Mesenchymal stem cell (in vitro differentiated cells and primary cell): ENCODE measurements around the gene RBP3.

Experiments used
- DNase-seq: peaks from one replicate; pipeline ENCODE4 v3.0.0-alpha.2; 2013
- H2AFZ ChIP-seq: one replicate; pipeline ENCODE4 v1.6.1; 2013; ENCODE audit warnings: low read depth, mild to moderate bottlenecking, control low read depth, inconsistent platforms, low read length, moderate library complexity
- H2AK5ac ChIP-seq: 2 replicates; pipeline ENCODE4 v1.6.1; 2013; ENCODE audit warnings: low read length, moderate library complexity, mild to moderate bottlenecking, inconsistent platforms; ENCODE audit not compliant: severe bottlenecking
- H2BK120ac ChIP-seq: one replicate; pipeline ENCODE4 v1.6.1; 2013; ENCODE audit warnings: low read depth, mild to moderate bottlenecking, inconsistent platforms, low read length, moderate library complexity
- H2BK12ac ChIP-seq, 2 experiments: one replicate each; pipeline ENCODE4 v1.6.1; 2013; ENCODE audit warnings: inconsistent platforms in 2 of 2, low read length in 2 of 2, mild to moderate bottlenecking in 2 of 2, moderate library complexity in 2 of 2, control low read depth in 1 of 2
- H2BK15ac ChIP-seq: one replicate; pipeline ENCODE4 v1.6.1; 2013; ENCODE audit warnings: mild to moderate bottlenecking, low read depth, inconsistent platforms; ENCODE audit not compliant: poor library complexity, severe bottlenecking
- H2BK5ac ChIP-seq: 2 replicates; pipeline ENCODE4 v1.6.1; 2013; ENCODE audit warnings: low read depth, mild to moderate bottlenecking, low read length, control low read depth, inconsistent platforms; ENCODE audit not compliant: poor library complexity, severe bottlenecking
- H3K14ac ChIP-seq, 2 experiments: one replicate each; pipeline ENCODE4 v1.6.1; 2013; ENCODE audit warnings: inconsistent platforms in 2 of 2, low read length in 2 of 2, control low read depth in 1 of 2, mild to moderate bottlenecking in 1 of 2, moderate library complexity in 1 of 2
- H3K18ac ChIP-seq, 2 experiments: one replicate each; pipeline ENCODE4 v1.6.1; 2013; ENCODE audit warnings: inconsistent platforms in 2 of 2, low read length in 2 of 2, control low read depth in 1 of 2, low read depth in 1 of 2, mild to moderate bottlenecking in 1 of 2
- H3K23ac ChIP-seq, 2 experiments: one replicate each; pipeline ENCODE4 v1.6.1; 2013; ENCODE audit warnings: inconsistent platforms in 2 of 2, low read length in 2 of 2, mild to moderate bottlenecking in 2 of 2, moderate library complexity in 2 of 2, control low read depth in 1 of 2
- H3K27ac ChIP-seq: 2 replicates; pipeline ENCODE4 v1.5.1; 2013; ENCODE audit warnings: mild to moderate bottlenecking, moderate library complexity, low read length, control low read depth, inconsistent platforms; ENCODE audit not compliant: poor library complexity, severe bottlenecking
- H3K27me3 ChIP-seq, 2 experiments: 2 replicates each; pipeline versions ENCODE4 v1.6.1 to v1.7.0; 2013; ENCODE audit warnings: low read length in 2 of 2, mild to moderate bottlenecking in 2 of 2, moderate library complexity in 2 of 2, control low read depth in 1 of 2, inconsistent platforms in 1 of 2; ENCODE audit not compliant: control insufficient read depth in 1 of 2, insufficient read depth in 1 of 2
- H3K36me3 ChIP-seq, 2 experiments: 2 replicates each; pipeline versions ENCODE4 v1.6.1 to v1.7.0; 2013; ENCODE audit warnings: low read length in 2 of 2, control low read depth in 1 of 2, inconsistent platforms in 1 of 2, low read depth in 1 of 2, mild to moderate bottlenecking in 1 of 2; ENCODE audit not compliant: insufficient read depth in 2 of 2, control insufficient read depth in 1 of 2
- H3K4ac ChIP-seq, 2 experiments: one replicate each; pipeline ENCODE4 v1.6.1; 2013; ENCODE audit warnings: inconsistent platforms in 2 of 2, low read length in 2 of 2, mild to moderate bottlenecking in 2 of 2, moderate library complexity in 2 of 2, control low read depth in 1 of 2, low read depth in 1 of 2
- H3K4me1 ChIP-seq: 2 replicates; pipeline ENCODE4 v1.6.1; 2013; ENCODE audit warnings: low read depth, low read length, control low read depth; ENCODE audit not compliant: control insufficient read depth, insufficient read depth
- H3K4me2 ChIP-seq: 2 replicates; pipeline ENCODE4 v1.6.1; 2013; ENCODE audit warnings: low read length, mild to moderate bottlenecking, inconsistent platforms; ENCODE audit not compliant: poor library complexity, severe bottlenecking
- H3K4me3 ChIP-seq, 2 experiments: 2 replicates each; pipeline versions ENCODE4 v1.5.1 to v1.7.0; 2013; ENCODE audit warnings: low read length in 2 of 2, mild to moderate bottlenecking in 2 of 2, control low read depth in 1 of 2, low read depth in 1 of 2; ENCODE audit not compliant: insufficient read depth in 1 of 2
- H3K79me1 ChIP-seq: replicated peaks from 2 replicates; pipeline ENCODE4 v1.6.1; 2013; ENCODE audit warnings: mild to moderate bottlenecking, control low read depth, low read length, inconsistent platforms; ENCODE audit not compliant: poor library complexity, severe bottlenecking
- H3K9ac ChIP-seq: 2 replicates; pipeline ENCODE4 v1.7.0; 2013; ENCODE audit warnings: mild to moderate bottlenecking, low read length, moderate library complexity
- H3K9me3 ChIP-seq: 2 replicates; pipeline ENCODE4 v1.7.0; 2013; ENCODE audit warnings: mild to moderate bottlenecking, low read length; ENCODE audit not compliant: control insufficient read depth
- H4K8ac ChIP-seq: one replicate; pipeline ENCODE4 v1.6.1; 2013; ENCODE audit warnings: inconsistent platforms, mild to moderate bottlenecking, low read length, moderate library complexity
- H4K91ac ChIP-seq: one replicate; pipeline ENCODE4 v1.6.1; 2013; ENCODE audit warnings: mild to moderate bottlenecking, low read length, inconsistent platforms
- WGBS: methylation state at CpG from one replicate; pipeline ENCODE4 v1.1.7; 2013; ENCODE audit warnings: mixed read lengths; 5-methylcytosine and 5-hydroxymethylcytosine counted together

Gene RBP3

GRCh38 chr10:47354165-47354564, 6.0 kb downstream of the RBP3 start:
- H3K4ac ChIP-seq: no peak overlapping the region
- peaks cover 12 to 26% of the 10 kb centered on the region in 2 experiments for H3K27me3 ChIP-seq
- H3K4me1 ChIP-seq: no peaks in the 10 kb centered on the region
- no peak overlapping the region for H2BK15ac ChIP-seq
- H3K27ac ChIP-seq: no peak overlapping the region
- no peak overlapping the region for H3K18ac ChIP-seq
- H2AFZ ChIP-seq: no peak overlapping the region
- H3K4me2 ChIP-seq: no peak overlapping the region
- no peak overlapping the region for H2AK5ac ChIP-seq
- H3K4me3 ChIP-seq: no peak overlapping the region
- DNase-seq: no peak
- H3K36me3 ChIP-seq: no peaks in the 10 kb centered on the region
- H2BK120ac ChIP-seq: no peak overlapping the region
- H2BK12ac ChIP-seq: no peak overlapping the region
- H3K79me1 ChIP-seq: no peaks in the 10 kb centered on the region
- H4K91ac ChIP-seq: no peak overlapping the region
- H3K23ac ChIP-seq: no peak overlapping the region
- H3K9me3 ChIP-seq: no peaks in the 10 kb centered on the region
- no peak overlapping the region for H3K9ac ChIP-seq
- WGBS: 82% methylated on average over 4 of the region's 4 CpGs
- no peak overlapping the region for H2BK5ac ChIP-seq
- H4K8ac ChIP-seq: no peak overlapping the region
- H3K14ac ChIP-seq: no peak overlapping the region

- Histone ChIP-seq H3K18ac (no peak overlapping the region), H3K79me1 (no peaks in the 10 kb centered on the region), H2BK12ac (no peak overlapping the region), H2AFZ (no peak overlapping the region), H3K14ac (no peak overlapping the region), H3K9me3 (no peaks in the 10 kb centered on the region), H3K36me3 (no peaks in the 10 kb centered on the region), H3K4me1 (no peaks in the 10 kb centered on the region), H3K23ac (no peak overlapping the region), H2AK5ac (no peak overlapping the region), H4K91ac (no peak overlapping the region), H3K4ac (no peak overlapping the region), H3K4me2 (no peak overlapping the region), H2BK15ac (no peak overlapping the region), H3K27ac (no peak overlapping the region), H3K4me3 (no peak overlapping the region), H3K27me3 (peaks cover 12 to 29% of the 10 kb centered on the region in 2 experiments), H4K8ac (no peak overlapping the region), H2BK5ac (no peak overlapping the region), H3K9ac (no peak overlapping the region), H2BK120ac (no peak overlapping the region)
- DNase-seq: no peak
- WGBS: 67% methylated on average over 1 of the region's 1 CpG
These were observed 6.7 kb downstream of the RBP3 start for GRCh38 chr10:47354900-47355299.

- 69% methylated on average over 5 of the region's 5 CpGs for WGBS
- Histone ChIP-seq H3K23ac (no peak overlapping the region), H3K9me3 (no peaks in the 10 kb centered on the region), H3K36me3 (no peaks in the 10 kb centered on the region), H2BK120ac (no peak overlapping the region), H3K4me2 (no peak overlapping the region), H3K4me3 (no peak overlapping the region), H2BK15ac (no peak overlapping the region), H3K9ac (no peak overlapping the region), H4K91ac (no peak overlapping the region), H3K18ac (no peak overlapping the region), H2BK5ac (no peak overlapping the region), H3K27me3 (peaks cover 12 to 24% of the 10 kb centered on the region in 2 experiments), H3K79me1 (no peaks in the 10 kb centered on the region), H2AFZ (no peak overlapping the region), H2BK12ac (no peak overlapping the region), H3K27ac (no peak overlapping the region), H2AK5ac (no peak overlapping the region), H3K4ac (no peak overlapping the region), H3K14ac (no peak overlapping the region), H3K4me1 (peaks cover 5% of the 10 kb centered on the region), H4K8ac (no peak overlapping the region)
- DNase-seq: no peak
These were observed 8.5 kb downstream of the RBP3 start for GRCh38 chr10:47356708-47357107.

GRCh38 chr10:47357131-47357582, 9.0 kb downstream of the RBP3 start:
- no peak overlapping the region for H2BK5ac ChIP-seq
- H4K91ac ChIP-seq: no peak overlapping the region
- H2AK5ac ChIP-seq: no peak overlapping the region
- H3K27me3 ChIP-seq: peaks cover 8 to 21% of the 10 kb centered on the region in 2 experiments
- H3K9me3 ChIP-seq: no peaks in the 10 kb centered on the region
- no peak overlapping the region for H2AFZ ChIP-seq
- H3K14ac ChIP-seq: no peak overlapping the region
- H2BK15ac ChIP-seq: no peak overlapping the region
- H2BK120ac ChIP-seq: no peak overlapping the region
- no peak overlapping the region for H4K8ac ChIP-seq
- H3K36me3 ChIP-seq: no peaks in the 10 kb centered on the region
- no peak overlapping the region for H3K4me3 ChIP-seq
- DNase-seq: no peak
- 92% methylated on average over 11 of the region's 12 CpGs for WGBS
- no peak overlapping the region for H3K9ac ChIP-seq
- no peak overlapping the region for H3K18ac ChIP-seq
- H2BK12ac ChIP-seq: no peak overlapping the region
- no peak overlapping the region for H3K23ac ChIP-seq
- no peaks in the 10 kb centered on the region for H3K79me1 ChIP-seq
- H3K4ac ChIP-seq: no peak overlapping the region
- H3K4me1 ChIP-seq: peaks cover 5% of the 10 kb centered on the region
- no peak overlapping the region for H3K27ac ChIP-seq
- H3K4me2 ChIP-seq: no peak overlapping the region
